Measurements from ENCODE around the gene NOM1.

DNA sequence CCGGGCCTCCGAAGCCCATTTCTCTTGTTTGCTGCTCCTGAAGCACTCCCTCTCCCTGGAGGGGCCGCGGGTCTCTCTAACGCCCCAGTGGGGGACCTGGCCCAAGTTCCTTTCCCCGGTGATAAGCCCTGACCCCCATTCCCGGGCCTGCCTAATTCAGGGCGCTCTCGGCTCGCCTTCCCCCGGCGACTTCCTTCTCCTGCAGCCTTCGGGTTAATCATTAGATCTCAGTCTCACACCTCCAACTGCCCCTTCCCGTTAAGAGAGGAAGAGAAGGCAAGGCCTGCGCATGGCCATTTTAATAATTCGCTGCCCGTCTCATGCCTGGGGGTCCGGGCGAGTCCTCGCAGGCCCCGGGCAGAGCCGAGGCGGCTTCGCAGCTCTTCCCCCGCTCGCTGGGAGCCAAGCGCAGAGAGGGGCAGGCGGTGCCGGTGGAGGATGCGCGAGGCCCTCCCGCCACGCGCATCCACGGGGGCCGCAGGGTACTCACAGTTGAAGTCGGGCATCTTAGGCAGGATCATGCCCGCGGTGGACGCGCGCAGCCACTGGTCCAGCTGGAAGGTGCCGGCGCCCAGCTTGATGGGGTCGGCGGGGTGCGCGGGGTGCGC is 59.8 kb downstream of the NOM1 start:
- TF ChIP-seq CTCF (IDR thresholded peaks at IDR 0.05) = no peak
- TF ChIP-seq ZFX (IDR thresholded peaks at IDR 0.05; ENCODE audit: borderline replicate concordance) = no peak
